MCF 10A (cell line): ENCODE data around the gene MEOX1. TPM values are rescaled to one million over a fixed set of nuclear protein-coding genes. Genes with fewer than 3 reads are reported as not detected.
"Not testable (repeated sequence)": the region's sequence is repeated elsewhere in the genome, so short reads cannot be mapped to it uniquely, and the experiment has no call there.

ENCODE experiments used
- BruUV-seq: library from RNA; stranded (reverse); fragments of 400-500 nt; replicated peaks from 2 replicates; lab custom pipeline; 2021; lab: Mats Ljungman, UMichigan
- CTCF ChIA-PET: fragments of 300-600 bp; sonication (Branson Sonifier 250); formaldehyde crosslinking; extraction: SDS; loops from one replicate; lab custom pipeline; 2021; ENCODE audit warnings: antibody characterized with exemption, inconsistent platforms; lab: Yijun Ruan, JAX
- POLR2A ChIA-PET: fragments of 300-600, 350-650 bp; sonication (Branson Sonifier 250); formaldehyde crosslinking; extraction: SDS; loops from one replicate; lab custom pipeline; 2020; ENCODE audit warnings: antibody characterized with exemption, inconsistent platforms; lab: Yijun Ruan, JAX
- DNase-seq: peaks from one replicate; pipeline ENCODE4 v3.0.0-alpha.2; 2018; ENCODE audit not compliant: unreplicated experiment
- H3K27ac Mint-ChIP-seq: one replicate; pipeline ENCODE4 v1.8.0; 2022; ENCODE audit warnings: mild to moderate bottlenecking, low read depth, mixed read lengths; ENCODE audit not compliant: unreplicated experiment
- H3K27me3 Mint-ChIP-seq: one replicate; pipeline ENCODE4 v1.8.0; 2022; ENCODE audit warnings: mixed read lengths; ENCODE audit not compliant: insufficient read depth, unreplicated experiment
- H3K36me3 Mint-ChIP-seq: one replicate; pipeline ENCODE4 v1.8.0; 2022; ENCODE audit warnings: mild to moderate bottlenecking, moderate library complexity, mixed read lengths; ENCODE audit not compliant: insufficient read depth, unreplicated experiment
- H3K4me1 Mint-ChIP-seq: one replicate; pipeline ENCODE4 v1.8.0; 2022; ENCODE audit warnings: mixed read lengths; ENCODE audit not compliant: insufficient read depth, unreplicated experiment
- H3K4me3 Mint-ChIP-seq: one replicate; pipeline ENCODE4 v1.8.0; 2022; ENCODE audit warnings: mild to moderate bottlenecking, moderate library complexity, mixed read lengths; ENCODE audit not compliant: unreplicated experiment
- H3K9me3 Mint-ChIP-seq: one replicate; pipeline ENCODE4 v1.8.0; 2022; ENCODE audit warnings: mixed read lengths; ENCODE audit not compliant: unreplicated experiment
- CTCF ChIP-seq: fragments of 200-600 bp; IDR thresholded peaks from one replicate; pipeline ENCODE4 v1.8.0; 2022; ENCODE audit warnings: antibody characterized with exemption, mild to moderate bottlenecking; ENCODE audit not compliant: unreplicated experiment
- intact Hi-C: fragments of 100-400 bp; cut with micrococcal nuclease; formaldehyde crosslinking; loops from 2 replicates; pipeline ENCODE4 v1.14.1; 2022
- total RNA-seq: library from RNA; stranded (reverse); gene quantifications from 2 replicates; pipeline ENCODE4 v1.2.3, GENCODE V29; 2022

MEOX1 gene
- total RNA-seq, 1 experiment from 2014 or later = not detected

GRCh38 chr17:43690624-43691316 lies 29.0 kb upstream of the MEOX1 start:
- intact Hi-C loops = no loop called here
- no peak for TF ChIP-seq CTCF
- Mint-ChIP-seq H3K27ac (no peak overlapping the region), H3K27me3 (no peaks in the 10 kb centered on the region), H3K9me3 (no peaks in the 10 kb centered on the region), H3K36me3 (no peaks in the 10 kb centered on the region), H3K4me3 (no peak overlapping the region), H3K4me1 (no peaks in the 10 kb centered on the region)
- no peak for DNase-seq
- ChIA-PET POLR2A (interaction anchor here (0.6 kb wide), 1 partner anchor 847 kb away, joined by 3 read pairs; no protein-coding TSS in a partner anchor), CTCF (interaction anchor here (0.6 to 15.1 kb wide), 4 partner anchors 18 to 135 kb away, joined by 3 to 467 read pairs (median 4); partner anchors contain the start of gene SOST)
- BruUV-seq = no TSS peak

GRCh38 chr17:43689814-43690213 lies 28.1 kb upstream of the MEOX1 start:
- no peak for TF ChIP-seq CTCF

GRCh38 chr17:43689131-43689530 lies 27.4 kb upstream of the MEOX1 start:
- Mint-ChIP-seq H3K9me3 (no peaks in the 10 kb centered on the region), H3K4me1 (no peaks in the 10 kb centered on the region), H3K27me3 (no peaks in the 10 kb centered on the region), H3K36me3 (no peaks in the 10 kb centered on the region), H3K27ac (no peak overlapping the region), H3K4me3 (no peak overlapping the region)
- BruUV-seq = no TSS peak
- ChIA-PET POLR2A (no interaction called here), CTCF (interaction anchor here (1.4 to 15.1 kb wide), 2 partner anchors 72 to 113 kb away, joined by 3 to 467 read pairs; partner anchors contain the start of gene SOST)
- no peak for TF ChIP-seq CTCF
- intact Hi-C loops = no loop called here
- DNase-seq = no peak

More at GRCh38 chr17:43689814-43690213, 28.1 kb upstream of the MEOX1 start:
- H3K27me3 Mint-ChIP-seq = no peaks in the 10 kb centered on the region
- ChIA-PET POLR2A (no interaction called here), CTCF (interaction anchor here (0.6 to 15.1 kb wide), 4 partner anchors 71 to 113 kb away, joined by 3 to 467 read pairs (median 3); partner anchors contain the start of gene SOST)
- no peaks in the 10 kb centered on the region for H3K36me3 Mint-ChIP-seq
- DNase-seq = no peak
- no TSS peak for BruUV-seq
- H3K9me3 Mint-ChIP-seq = no peaks in the 10 kb centered on the region
- no peak overlapping the region for H3K27ac Mint-ChIP-seq
- no peaks in the 10 kb centered on the region for H3K4me1 Mint-ChIP-seq
- intact Hi-C loops = no loop called here
- H3K4me3 Mint-ChIP-seq = no peak overlapping the region

- BruUV-seq, H3K36me3 Mint-ChIP-seq, H3K4me3 Mint-ChIP-seq, DNase-seq, POLR2A ChIA-PET, H3K27ac Mint-ChIP-seq, H3K4me1 Mint-ChIP-seq, intact Hi-C loops, H3K9me3 Mint-ChIP-seq, H3K27me3 Mint-ChIP-seq: not testable (repeated sequence)
- CTCF ChIA-PET = interaction anchor here (0.8 to 1.2 kb wide), 4 partner anchors 71 to 79 kb away, joined by 3 to 6 read pairs (median 3); partner anchors contain the start of gene SOST
Observed at GRCh38 chr17:43686957-43687356, 25.2 kb upstream of the MEOX1 start.
